Left cardiac atrium (tissue), 4 donors: ENCODE results near the gene FAM32A. TPM values are rescaled to one million over a fixed set of nuclear protein-coding genes. Genes with fewer than 3 reads are reported as not detected.

Experiments used
- ATAC-seq, 2 donors: fragments of 200-7000 bp; cut with Tn5 transposase; one replicate each; pipeline ENCODE4 v1.9.1; 2020; ENCODE audit warnings: mild to moderate bottlenecking in 2 of 2, moderate library complexity in 2 of 2
- DNase-seq: peaks from one replicate; pipeline ENCODE4 v3.0.0-alpha.2; 2020
- intact Hi-C, 2 donors: fragments of 100-400 bp; cut with DNase I; formaldehyde crosslinking; loops; one replicate each; pipeline versions ENCODE4 v1.14.1 to v1.15.1; 2022 to 2023
- total RNA-seq, 2 donors: library from RNA; stranded (reverse); fragmentation: NEBNext Ultra II Directional; extraction: Animal tissue kit (Norgen Biotek cat#: 25700); gene quantifications; one replicate each; pipeline ENCODE4 v1.2.1, GENCODE V29; 2021
- donor health status: DM: no; HTN: yes; CAD: no.
- donor health status: DM: no; HTN: yes; CAD: no; lungs with severe emphysema.
- donor health status: DM: yes; HTN: yes; CAD: no.
- donor health status: Dilated cardiomyopathy.

The FAM32A gene
- total RNA-seq, 2 donors from 2014 or later: 41.3 to 44.1 TPM

DNA sequence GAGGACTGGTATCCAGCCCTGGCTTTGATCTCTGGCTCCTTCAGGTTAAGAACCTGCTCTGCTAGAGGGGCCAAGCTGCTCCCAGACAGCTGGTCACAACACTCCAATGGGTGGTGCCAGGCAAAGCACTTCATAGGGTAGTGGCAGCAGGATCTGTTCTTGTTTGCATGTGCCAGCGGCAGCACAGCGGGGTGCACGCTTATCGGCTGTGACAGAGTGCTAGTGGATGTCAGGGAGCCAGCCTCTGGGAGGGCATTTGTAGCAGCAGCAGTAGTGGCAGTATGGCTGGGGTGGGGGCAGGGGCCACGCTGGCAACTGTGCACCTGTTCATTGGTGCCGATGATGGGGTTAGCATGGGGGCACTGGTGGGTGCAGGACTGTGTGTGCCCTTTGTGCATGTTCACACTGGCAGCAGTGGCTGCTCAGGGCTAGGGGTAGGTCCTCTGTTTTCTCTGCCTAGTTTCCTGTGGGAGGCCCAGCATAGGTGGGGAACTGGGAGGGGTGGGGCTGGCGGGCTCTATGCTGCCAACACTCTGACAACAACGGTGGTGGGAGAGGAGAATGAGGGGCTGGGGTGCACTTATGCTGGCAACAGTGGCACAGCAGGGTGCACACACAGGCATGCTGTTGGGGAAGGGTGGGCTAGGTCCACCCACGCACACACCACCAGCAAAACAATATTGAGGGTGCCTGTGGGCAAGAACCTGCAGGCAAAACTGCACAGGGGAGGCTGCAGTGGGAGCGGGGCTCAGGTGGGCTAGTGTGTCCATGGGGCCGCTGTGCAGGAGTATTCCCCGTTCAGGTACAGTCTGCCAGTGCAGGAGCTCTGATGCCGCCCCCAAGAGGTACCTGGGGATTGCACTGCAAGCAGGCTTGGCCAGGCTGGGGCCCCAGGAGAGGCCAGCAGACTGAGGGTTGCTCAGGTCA, 31.8 kb downstream of the FAM32A start:
- intact Hi-C loops: no loop called here
- DNase-seq: no peak
- peak; percentile 15 to 29 for ATAC-seq

DNA sequence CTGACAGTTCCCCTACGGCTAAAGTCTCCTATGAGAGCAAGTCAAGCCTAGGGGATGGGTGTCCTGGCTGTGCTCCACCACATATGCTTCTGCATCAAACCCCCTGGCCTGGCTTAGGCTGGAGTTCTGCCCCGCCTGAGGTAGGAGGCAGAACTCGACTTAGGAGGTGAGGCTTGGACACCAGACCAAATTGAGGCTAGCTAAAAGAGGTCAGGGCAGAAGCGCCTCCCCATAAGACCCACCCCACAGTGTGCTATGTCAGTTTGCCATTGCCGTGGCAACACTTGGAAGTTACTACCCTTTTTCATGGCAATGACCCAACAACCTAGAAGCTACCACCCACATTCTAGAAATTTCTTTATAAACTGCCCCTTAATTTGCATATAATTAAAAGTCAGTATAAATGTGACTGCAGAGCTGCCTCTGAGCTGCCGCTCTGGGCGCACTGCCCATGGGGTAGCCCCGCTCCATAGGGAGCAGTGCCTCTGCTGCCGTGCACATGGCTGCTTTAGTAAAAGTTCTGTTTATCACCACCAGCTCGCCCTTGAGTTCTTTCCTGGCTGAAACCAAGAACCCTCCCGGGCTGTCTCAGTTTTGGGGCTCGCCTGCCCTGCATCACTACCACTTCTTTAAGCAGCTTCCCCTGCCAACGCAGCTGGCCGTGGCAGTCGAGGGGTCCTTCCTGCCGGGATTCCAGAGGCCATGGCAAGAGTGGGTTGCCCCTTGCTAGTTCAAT, 32.7 kb downstream of the FAM32A start:
- no peak for DNase-seq
- intact Hi-C loops: no loop called here
- ATAC-seq: peak in 1 of 2 donors; percentile 20

DNA sequence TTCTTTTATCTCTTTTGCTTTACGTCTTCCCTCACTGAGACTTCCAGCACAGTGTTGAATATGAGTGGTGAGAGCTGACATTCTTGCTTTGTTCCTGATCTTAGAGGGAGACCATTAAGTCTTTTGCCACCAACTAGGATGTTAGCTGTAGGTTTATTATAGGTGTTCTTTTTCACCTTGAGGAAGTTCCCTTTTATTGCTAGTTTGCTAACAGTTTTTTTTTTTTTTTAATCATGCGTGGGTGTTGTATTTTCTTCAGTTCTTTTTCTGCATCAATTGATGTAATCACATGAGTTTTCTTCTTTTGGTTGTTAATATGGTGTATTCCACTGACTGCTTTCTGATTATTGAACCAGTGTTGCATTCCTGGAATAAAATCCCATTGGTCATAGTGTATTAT, 33.6 kb downstream of the FAM32A start:
- intact Hi-C loops: no loop called here
- no peak for ATAC-seq
- no peak for DNase-seq

DNA sequence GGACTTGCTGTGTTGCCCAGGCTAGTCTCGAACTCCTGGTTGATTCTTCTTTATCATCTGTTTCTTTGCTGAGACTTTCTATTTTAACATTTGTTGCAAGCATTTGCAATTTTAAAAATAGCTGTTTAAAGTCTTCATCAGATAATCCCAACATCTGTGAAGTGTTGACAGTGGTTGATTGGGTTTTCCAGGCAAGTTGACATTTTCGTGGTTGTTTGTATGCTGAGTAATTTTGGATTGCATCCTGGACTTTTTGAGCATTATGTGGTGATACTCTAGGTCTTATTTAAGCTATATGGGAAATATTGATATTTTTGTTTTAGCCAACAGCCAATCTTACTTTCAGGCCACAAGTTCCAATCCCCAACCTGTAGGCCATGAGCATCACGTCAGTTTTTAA, 37.6 kb downstream of the FAM32A start:
- ATAC-seq (no peak), DNase-seq (no peak)
- intact Hi-C loops: no loop called here

DNA sequence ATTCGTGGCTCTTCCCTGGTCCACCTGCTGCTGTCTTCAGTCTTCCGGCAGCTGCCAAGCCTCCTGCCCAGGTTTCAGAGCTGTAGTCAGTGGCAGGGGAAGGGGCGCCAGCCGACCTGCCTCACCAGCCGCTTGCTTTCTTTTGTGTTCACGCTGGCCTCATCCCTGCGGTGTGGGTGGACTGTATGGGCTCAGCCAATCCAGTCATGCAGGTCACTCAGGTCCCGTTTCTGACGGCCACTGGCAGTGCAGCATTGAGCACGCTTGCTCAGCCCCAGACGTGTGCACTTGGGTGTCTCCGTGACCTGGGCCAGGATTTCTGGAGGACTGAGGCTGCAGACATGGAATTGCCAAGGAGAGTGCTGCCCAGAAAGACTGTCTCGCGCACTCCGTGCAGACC, 38.5 kb downstream of the FAM32A start:
- no peak for ATAC-seq
- no peak for DNase-seq
- intact Hi-C loops: no loop called here

DNA sequence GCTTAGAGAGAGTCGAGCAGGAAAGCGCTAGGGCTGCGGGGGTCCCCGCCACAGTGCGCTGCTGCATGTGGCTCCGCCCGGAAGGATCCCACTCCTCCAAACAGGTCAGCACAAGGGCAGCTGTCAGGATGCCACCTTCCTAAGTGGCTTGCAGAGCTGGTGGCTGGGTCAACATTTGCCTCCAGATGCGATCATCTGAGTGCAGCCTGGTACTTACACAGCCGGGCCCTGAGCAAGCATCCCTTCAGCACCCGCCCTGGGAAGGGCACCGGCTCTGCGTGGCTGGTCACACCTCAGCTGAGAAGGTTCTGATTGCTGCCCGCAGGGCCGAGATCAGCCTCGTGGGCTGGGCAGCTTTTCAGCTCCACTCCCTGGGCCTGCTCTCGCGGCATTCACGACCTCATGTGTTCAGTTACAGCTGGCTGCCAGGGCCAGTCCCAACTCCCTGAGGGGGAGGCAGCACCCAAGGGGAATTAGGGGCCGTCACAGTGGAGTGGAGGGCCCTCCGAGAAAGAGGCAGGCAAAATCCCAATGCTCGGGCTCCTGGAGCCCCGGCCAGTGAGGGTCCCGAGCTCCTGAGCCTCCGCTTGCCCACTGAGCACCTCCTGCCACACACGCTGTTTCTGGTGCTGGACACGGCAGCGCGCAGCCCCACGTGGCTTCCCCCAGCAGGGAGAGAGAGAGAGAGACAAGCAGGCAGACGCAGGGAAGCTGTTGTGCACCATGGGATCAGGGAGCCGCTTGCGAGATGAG, 39.3 kb downstream of the FAM32A start:
- ATAC-seq (no peak), DNase-seq (no peak)
- intact Hi-C loops: no loop called here

DNA sequence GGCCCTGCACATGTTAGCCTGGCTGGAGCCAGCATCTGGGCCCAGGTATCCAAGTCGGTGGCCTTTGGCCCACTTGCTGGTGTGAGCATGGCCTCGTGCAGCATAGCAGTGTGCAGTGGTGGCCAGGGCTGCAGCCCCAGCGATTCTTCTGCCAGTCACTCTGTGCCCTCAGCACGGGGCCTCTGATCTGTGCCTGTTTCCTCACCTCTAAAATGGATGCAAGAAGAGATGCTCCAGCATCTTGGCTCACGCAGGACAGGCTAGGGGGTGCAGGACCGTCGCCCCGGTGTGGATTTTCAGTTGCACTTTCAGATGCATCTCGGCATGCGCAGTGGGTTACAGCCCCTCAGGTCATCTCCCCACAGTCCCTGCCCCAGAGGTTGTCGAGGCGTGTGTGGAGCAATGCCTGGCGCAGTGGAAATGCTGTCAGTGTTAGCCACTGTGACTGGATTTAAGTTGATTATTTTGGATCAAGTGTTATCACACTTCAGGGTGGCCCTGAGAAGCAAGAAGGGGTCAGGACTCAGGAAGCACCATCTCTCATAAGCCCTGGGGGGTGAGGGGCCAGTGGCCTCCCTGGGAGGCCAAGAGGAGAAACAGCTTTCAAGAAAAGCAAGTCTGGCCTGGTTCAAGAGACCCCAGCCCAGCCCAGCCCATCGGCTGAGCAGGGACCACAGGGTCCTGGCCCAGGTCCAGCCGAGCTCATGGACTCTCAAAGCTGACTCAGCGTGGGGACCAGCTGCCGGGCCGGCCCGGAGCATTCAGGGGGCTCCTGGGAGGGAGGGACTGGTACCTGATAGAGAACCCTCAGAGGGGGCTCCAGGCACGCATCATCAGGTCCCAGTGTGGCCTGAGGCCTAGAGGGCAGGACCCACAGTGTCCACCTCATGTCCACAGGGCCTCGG, 40.3 kb downstream of the FAM32A start:
- DNase-seq (no peak), ATAC-seq (no peak)
- intact Hi-C loops: no loop called here

DNA sequence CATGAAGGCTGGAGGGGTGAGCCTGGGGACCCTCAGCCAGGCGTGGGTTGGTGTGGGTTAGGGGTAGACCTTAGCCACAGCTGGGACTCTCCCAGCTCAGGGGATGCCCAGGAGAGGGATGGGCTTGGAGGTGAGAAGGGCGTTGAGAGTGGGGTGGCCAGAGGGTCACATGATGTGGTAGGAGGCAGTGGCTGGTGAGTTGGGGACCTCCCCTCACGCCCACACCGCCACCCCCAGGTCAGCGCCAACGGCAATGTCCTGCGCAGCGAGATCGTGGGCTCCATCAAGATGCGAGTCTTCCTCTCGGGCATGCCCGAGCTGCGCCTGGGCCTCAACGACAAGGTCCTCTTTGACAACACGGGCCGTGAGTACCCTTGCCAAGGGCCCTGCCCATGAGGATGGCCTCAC, 41.0 kb downstream of the FAM32A start:
- intact Hi-C loops: no loop called here
- DNase-seq (no peak), ATAC-seq (peak in 1 of 2 donors; percentile 20)

DNA sequence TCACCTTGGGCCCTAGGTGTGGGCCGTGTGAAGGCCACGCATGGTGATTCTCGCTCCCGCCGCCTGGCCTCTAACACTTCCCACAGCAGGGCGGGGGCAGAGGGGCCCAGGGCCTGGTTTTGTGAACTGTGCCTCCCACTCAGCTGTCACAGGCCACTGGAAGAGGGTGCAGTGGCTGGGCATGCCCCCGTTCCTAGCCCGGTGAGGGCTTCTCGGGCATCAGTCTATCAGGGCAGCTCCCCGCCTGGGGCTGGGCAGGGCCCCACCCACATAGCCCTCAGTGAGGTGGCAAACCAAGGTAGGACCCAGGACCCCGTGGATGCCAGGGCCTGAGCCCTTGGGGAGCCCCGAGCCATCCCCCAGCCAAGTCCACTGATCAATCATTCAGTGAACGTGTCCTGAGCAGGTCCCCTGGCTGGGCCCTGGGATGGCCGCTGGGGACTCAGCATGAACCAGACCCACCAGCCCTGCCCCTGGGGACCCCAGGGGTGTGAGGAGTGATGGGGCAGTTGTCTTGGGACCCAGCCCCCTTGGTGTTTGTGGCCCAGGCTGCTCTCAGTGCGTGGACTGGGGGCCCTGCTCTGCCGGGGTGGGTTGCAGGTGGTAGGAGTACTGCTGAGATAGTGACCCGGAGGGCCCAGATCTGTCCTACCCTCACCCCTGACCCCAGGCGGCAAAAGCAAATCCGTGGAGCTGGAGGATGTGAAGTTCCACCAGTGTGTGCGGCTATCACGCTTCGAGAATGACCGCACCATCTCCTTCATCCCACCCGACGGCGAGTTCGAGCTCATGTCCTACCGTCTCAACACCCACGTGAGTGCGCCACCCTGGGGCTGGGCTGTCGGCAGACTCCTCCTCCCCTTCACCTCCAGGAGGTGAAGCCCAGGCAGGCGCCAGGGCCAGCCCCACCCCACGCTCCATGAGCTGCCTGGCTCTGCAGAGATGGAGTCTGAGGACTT, 41.9 kb downstream of the FAM32A start:
- no peak for ATAC-seq
- DNase-seq: no peak
- intact Hi-C loops: no loop called here

DNA sequence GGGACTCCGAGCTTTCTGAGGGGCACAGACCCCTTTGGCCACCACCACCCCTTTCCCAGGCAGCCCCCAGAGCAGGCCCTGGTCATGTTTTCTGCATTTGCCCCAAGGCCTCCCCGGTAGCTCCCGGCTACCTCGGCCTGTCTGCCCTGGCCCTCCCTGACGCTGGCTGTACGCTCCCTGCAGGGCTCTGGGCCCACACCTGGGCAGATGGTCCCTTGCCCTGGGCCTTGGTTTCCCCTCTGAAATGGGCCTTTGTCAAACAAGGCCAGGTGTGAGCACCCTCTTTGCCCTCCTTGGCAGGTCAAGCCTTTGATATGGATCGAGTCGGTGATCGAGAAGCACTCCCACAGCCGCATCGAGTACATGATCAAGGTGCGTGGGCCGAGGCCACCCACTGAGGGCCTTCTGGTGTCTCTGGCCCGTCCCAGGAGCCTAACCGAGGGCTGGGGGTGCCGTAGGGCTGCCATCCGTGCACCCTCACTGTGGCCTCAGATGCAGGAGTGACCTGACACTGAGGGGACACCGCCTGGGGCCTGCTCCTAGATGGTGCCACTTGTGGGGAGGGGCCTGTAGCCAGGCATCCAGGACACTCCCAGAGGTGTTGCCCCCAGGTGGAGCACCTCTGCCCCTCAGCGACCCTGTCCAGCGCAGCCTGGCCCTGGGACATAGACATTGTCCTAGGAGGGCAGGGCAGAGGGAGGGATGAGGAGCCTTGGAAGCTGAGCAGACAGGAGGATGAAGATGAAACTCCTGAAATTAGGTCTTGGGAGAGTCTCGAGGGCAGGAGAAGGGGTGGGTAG, 42.8 kb downstream of the FAM32A start:
- DNase-seq (no peak), ATAC-seq (no peak)
- intact Hi-C loops: no loop called here

DNA sequence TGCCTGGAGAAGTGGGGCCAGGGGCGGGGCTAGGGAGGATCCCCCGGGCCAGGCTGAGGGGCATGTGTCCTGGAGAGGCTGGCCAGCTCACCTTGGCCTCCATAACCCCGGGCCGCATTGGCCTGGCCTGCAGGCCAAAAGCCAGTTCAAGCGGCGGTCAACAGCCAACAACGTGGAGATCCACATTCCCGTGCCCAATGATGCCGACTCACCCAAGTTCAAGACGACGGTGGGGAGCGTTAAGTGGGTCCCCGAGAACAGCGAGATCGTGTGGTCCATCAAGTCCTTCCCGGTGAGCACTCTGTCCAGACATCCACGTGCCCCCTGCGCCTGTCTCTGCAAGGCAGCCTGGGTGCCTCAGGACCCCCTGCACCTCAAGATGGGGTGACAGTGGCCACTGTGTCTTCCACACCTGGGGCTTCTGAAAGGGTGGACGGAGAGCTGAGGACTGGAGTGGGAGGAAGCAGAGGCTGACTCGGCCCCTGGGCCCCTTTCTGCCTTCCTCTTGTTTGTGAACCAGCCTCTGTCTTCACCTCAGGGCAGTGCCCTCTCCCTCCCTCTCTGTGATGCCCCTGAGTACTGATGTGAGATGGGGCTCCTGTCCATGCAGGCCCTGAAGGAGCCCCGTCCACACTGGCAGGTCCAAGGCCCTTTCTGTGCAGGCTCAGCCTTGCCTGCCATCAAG, 43.6 kb downstream of the FAM32A start:
- intact Hi-C loops: no loop called here
- no peak for DNase-seq
- ATAC-seq: no peak

DNA sequence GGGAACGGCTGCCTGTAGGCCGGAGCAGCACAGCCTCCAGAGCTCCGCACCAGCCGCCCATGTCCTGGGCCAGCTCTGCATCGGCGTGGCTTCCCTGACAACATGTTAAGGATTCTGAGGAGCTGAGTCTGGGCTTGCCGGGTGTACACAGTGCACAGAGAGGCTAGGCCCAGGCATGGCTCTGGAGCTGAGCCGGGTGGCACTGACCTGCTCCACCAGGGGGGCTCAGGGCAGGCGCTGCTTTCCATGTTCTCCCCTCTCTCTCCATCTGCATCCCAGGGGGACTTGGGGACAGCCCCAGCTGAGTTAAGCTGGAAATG, 44.1 kb downstream of the FAM32A start:
- no peak for ATAC-seq
- no peak for DNase-seq
- intact Hi-C loops: no loop called here

DNA sequence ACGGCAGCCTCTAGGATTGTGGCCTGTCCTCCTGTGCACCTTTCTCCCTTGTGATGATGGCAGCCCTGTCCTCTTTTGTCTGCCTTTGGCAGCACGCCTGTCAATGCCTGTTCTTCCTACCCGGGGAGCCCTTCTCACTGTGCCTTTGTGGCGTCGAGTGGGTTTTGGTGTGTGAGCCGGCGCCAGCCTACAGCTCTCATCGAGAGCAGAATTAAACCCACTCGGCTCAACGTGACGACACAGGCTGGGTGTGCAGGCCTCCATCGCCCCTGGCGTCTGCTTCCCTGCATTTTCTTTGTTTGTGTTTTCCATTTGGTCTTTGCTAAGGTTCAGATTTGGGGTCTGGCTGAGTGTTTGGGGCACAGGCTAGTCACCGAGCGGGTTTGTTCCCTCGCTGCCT, 46.9 kb downstream of the FAM32A start:
- no peak for ATAC-seq
- no peak for DNase-seq
- intact Hi-C loops: no loop called here

DNA sequence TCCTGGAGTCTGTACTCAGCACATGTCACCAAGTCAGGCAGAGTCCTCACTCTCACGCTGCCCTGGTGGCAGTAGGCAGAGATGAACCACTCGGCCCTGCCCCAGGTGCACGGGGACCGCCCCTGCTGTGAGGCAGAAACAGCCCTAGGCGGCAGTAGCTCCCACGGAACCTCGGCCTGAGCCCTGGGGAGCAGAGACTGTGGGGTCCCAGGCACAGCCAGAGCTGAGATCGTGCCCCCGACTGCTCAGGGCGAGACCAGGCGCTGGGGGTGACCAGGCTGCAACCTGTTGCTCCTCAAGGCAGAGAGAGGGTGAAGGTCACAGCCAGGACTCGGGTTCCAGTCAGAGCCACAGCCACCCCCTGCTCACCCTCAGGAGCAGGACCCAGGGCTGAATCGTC, 47.4 kb downstream of the FAM32A start:
- intact Hi-C loops: no loop called here
- no peak for ATAC-seq
- no peak for DNase-seq

DNA sequence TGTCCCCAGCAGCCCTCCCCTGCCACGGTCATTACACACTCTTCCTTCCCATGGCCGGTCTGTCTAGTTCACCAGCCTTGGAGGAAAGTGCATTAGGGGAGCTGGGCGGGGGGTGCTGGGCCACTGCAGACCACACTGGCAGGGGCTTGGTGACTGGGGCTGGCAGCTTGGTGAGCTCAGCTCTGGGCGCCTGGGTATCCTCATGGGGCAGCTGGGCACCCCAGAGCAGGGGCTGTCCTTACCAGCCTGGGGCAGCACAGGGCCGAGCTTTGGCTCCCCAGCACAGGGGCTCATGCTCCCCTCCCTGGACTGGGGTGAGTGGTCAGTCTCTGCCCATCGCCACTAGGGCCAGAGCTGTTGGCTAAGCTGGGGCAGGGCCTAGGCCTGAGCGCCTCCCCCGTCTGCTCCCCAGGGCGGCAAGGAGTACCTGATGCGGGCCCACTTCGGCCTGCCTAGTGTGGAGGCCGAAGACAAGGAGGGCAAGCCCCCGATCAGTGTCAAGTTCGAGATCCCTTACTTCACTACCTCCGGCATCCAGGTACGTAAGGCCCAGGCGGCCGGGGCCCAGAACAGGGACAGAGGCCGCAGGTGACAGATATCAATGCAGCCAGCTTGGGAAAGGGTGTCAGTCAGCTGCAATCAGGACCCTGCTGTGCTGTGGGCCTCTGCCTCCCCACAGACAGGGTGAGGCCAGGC, 48.0 kb downstream of the FAM32A start:
- intact Hi-C loops: no loop called here
- no peak for DNase-seq
- ATAC-seq: no peak
